Right cardiac atrium (tissue), 5 donors: ENCODE data around the gene CLDN14. TPM values are rescaled to one million over a fixed set of nuclear protein-coding genes. Genes with fewer than 3 reads are reported as not detected.
A peak's percentile ranks its signal among the peaks of the same experiment; 100 is the strongest.
"Not testable (repeated sequence)": the region's sequence is repeated elsewhere in the genome, so short reads cannot be mapped to it uniquely, and the experiment has no call there.

Source experiments
- ATAC-seq, 2 donors: fragments of 200-7000 bp; cut with Tn5 transposase; one replicate each; pipeline versions ENCODE4 v1.8.0 to v1.9.1; 2020; ENCODE audit warnings: moderate library complexity in 2 of 2, mild to moderate bottlenecking in 1 of 2
- DNase-seq, 3 donors: peaks; one replicate each; pipeline ENCODE4 v3.0.0-alpha.2; 2020
- H3K27ac ChIP-seq: one replicate; pipeline ENCODE4 v1.5.1; 2013; ENCODE audit warnings: mild to moderate bottlenecking, low read length, control low read depth, moderate library complexity
- H3K27me3 ChIP-seq: one replicate; pipeline ENCODE4 v1.6.1; 2013; ENCODE audit not compliant: control insufficient read depth, insufficient read depth
- H3K4me1 ChIP-seq: one replicate; pipeline ENCODE4 v1.6.1; 2013; ENCODE audit warnings: low read length; ENCODE audit not compliant: control insufficient read depth, insufficient read depth
- H3K4me3 ChIP-seq: one replicate; pipeline ENCODE4 v1.5.1; 2013; ENCODE audit warnings: low read length, control low read depth
- H3K9me3 ChIP-seq: one replicate; pipeline ENCODE4 v1.6.1; 2013; ENCODE audit warnings: low read length; ENCODE audit not compliant: control insufficient read depth
- WGBS: extraction: QIAGEN DNeasy Blood & Tissue Kit; methylation state at CpG from one replicate; pipeline ENCODE4 v1.1.7; 2013; 5-methylcytosine and 5-hydroxymethylcytosine counted together
- intact Hi-C, 4 donors: fragments of 100-400 bp; cut with DNase I; formaldehyde crosslinking; loops; one replicate each; pipeline versions ENCODE4 v1.11.0 to v1.14.0; 2022 to 2023
- polyA plus RNA-seq: library from polyadenylated mRNA; stranded (reverse); fragments of 200-250 nt; gene quantifications from one replicate; pipeline ENCODE4 v1.2.3, GENCODE V29; 2013
- total RNA-seq, 4 donors: library from RNA; stranded (reverse); fragmentation: NEBNext Ultra II Directional; extraction: Animal tissue kit (Norgen Biotek cat#: 25700); gene quantifications; one replicate each; pipeline ENCODE4 v1.2.1, GENCODE V29; 2021
- donor health status: healthy with polysubstance abuse.
- donor health status: DM: no; HTN: yes; CAD: no.
- donor health status: DM: no; HTN: no; CAD: no.
- donor health status: DM: no; HTN: yes; CAD: no; lungs with severe emphysema.
- donor health status: DM: yes; HTN: yes; CAD: no.

Gene CLDN14
- total and polyA plus RNA-seq, 5 donors: not detected

GRCh38 chr21:36482181-36482580 lies 2.3 kb upstream of the CLDN14 start:
- H3K27ac ChIP-seq: no peak overlapping the region
- 74% methylated on average over 4 of the region's 4 CpGs for WGBS
- no peak overlapping the region for H3K4me3 ChIP-seq
- intact Hi-C loops: no loop called here
- H3K9me3 ChIP-seq: no peaks in the 10 kb centered on the region
- no peaks in the 10 kb centered on the region for H3K27me3 ChIP-seq
- ATAC-seq: no peak
- no peaks in the 10 kb centered on the region for H3K4me1 ChIP-seq
- DNase-seq: no peak

GRCh38 chr21:36481639-36482038 lies 1.7 kb upstream of the CLDN14 start:
- DNase-seq: peak in 1 of 3 donors; percentile 21
- no peaks in the 10 kb centered on the region for H3K9me3 ChIP-seq
- no peaks in the 10 kb centered on the region for H3K4me1 ChIP-seq
- no peaks in the 10 kb centered on the region for H3K27me3 ChIP-seq
- intact Hi-C loops: no loop called here
- no peak for ATAC-seq
- WGBS: 91% methylated on average over 5 of the region's 5 CpGs
- no peak overlapping the region for H3K27ac ChIP-seq
- H3K4me3 ChIP-seq: no peak overlapping the region

GRCh38 chr21:36480618-36481017 lies 696 bp upstream of the CLDN14 start:
- Histone ChIP-seq H3K27me3 (no peaks in the 10 kb centered on the region), H3K27ac (no peak overlapping the region), H3K4me3 (no peak overlapping the region), H3K9me3 (no peaks in the 10 kb centered on the region), H3K4me1 (no peaks in the 10 kb centered on the region)
- DNase-seq (no peak), ATAC-seq (no peak)
- 90% methylated on average over 12 of the region's 12 CpGs for WGBS
- intact Hi-C loops: no loop called here

- ATAC-seq: no peak
- no peak overlapping the region for H3K27ac ChIP-seq
- 43% methylated on average over 7 of the region's 7 CpGs for WGBS
- no peaks in the 10 kb centered on the region for H3K27me3 ChIP-seq
- no peak overlapping the region for H3K4me3 ChIP-seq
- intact Hi-C loops: no loop called here
- peak in 1 of 3 donors; percentile 9 for DNase-seq
- no peaks in the 10 kb centered on the region for H3K9me3 ChIP-seq
- H3K4me1 ChIP-seq: no peaks in the 10 kb centered on the region
Measured at GRCh38 chr21:36478941-36479340, 981 bp downstream of the CLDN14 start.

- H3K4me3 ChIP-seq: no peak overlapping the region
- H3K27me3 ChIP-seq: no peaks in the 10 kb centered on the region
- no peak for ATAC-seq
- intact Hi-C loops: no loop called here
- H3K4me1 ChIP-seq: no peaks in the 10 kb centered on the region
- H3K9me3 ChIP-seq: no peaks in the 10 kb centered on the region
- 40% methylated on average over 6 of the region's 6 CpGs for WGBS
- DNase-seq: peak in 1 of 3 donors; percentile 41
- H3K27ac ChIP-seq: no peak overlapping the region
Measured at GRCh38 chr21:36478207-36478701, 1.7 kb downstream of the CLDN14 start.

GRCh38 chr21:36477559-36477958 lies 2.4 kb downstream of the CLDN14 start:
- ATAC-seq: peak in 1 of 2 donors; percentile 41
- intact Hi-C loops: no loop called here
- peak overlapping the region; percentile 15 for H3K27ac ChIP-seq
- H3K27me3 ChIP-seq: no peaks in the 10 kb centered on the region
- no peaks in the 10 kb centered on the region for H3K9me3 ChIP-seq
- no peaks in the 10 kb centered on the region for H3K4me1 ChIP-seq
- H3K4me3 ChIP-seq: no peak overlapping the region
- DNase-seq: peak in 1 of 3 donors; percentile 34
- WGBS: 48% methylated on average over 7 of the region's 7 CpGs

- Histone ChIP-seq H3K4me3 (no peak overlapping the region), H3K27ac (no peak overlapping the region), H3K4me1 (no peaks in the 10 kb centered on the region), H3K27me3 (no peaks in the 10 kb centered on the region), H3K9me3 (no peaks in the 10 kb centered on the region)
- intact Hi-C loops: no loop called here
- 70% methylated on average over 4 of the region's 4 CpGs for WGBS
- ATAC-seq (no peak), DNase-seq (no peak)
Measured at GRCh38 chr21:36477001-36477400, 2.9 kb downstream of the CLDN14 start.

GRCh38 chr21:36476541-36476940 lies 3.4 kb downstream of the CLDN14 start:
- H3K4me3 ChIP-seq, ATAC-seq, H3K27ac ChIP-seq, H3K9me3 ChIP-seq, DNase-seq, H3K27me3 ChIP-seq, H3K4me1 ChIP-seq, intact Hi-C loops: not testable (repeated sequence)
- WGBS: 87% methylated on average over 5 of the region's 5 CpGs

- Histone ChIP-seq H3K27ac (no peak overlapping the region), H3K4me1 (no peaks in the 10 kb centered on the region), H3K4me3 (no peak overlapping the region), H3K27me3 (no peaks in the 10 kb centered on the region), H3K9me3 (no peaks in the 10 kb centered on the region)
- WGBS: 74% methylated on average over 6 of the region's 6 CpGs
- ATAC-seq (no peak), DNase-seq (peak in 1 of 3 donors; percentile 13)
- intact Hi-C loops: no loop called here
Measured at GRCh38 chr21:36474591-36474990, 5.3 kb downstream of the CLDN14 start.

- H3K4me3 ChIP-seq: no peak overlapping the region
- H3K9me3 ChIP-seq: no peaks in the 10 kb centered on the region
- H3K27me3 ChIP-seq: no peaks in the 10 kb centered on the region
- DNase-seq (no peak), ATAC-seq (no peak)
- 95% methylated on average over 1 of the region's 1 CpG for WGBS
- intact Hi-C loops: no loop called here
- H3K4me1 ChIP-seq: no peaks in the 10 kb centered on the region
- no peak overlapping the region for H3K27ac ChIP-seq
Measured at GRCh38 chr21:36473203-36473602, 6.7 kb downstream of the CLDN14 start.

- Histone ChIP-seq H3K4me1 (no peaks in the 10 kb centered on the region), H3K9me3 (no peaks in the 10 kb centered on the region), H3K4me3 (no peak overlapping the region), H3K27me3 (no peaks in the 10 kb centered on the region), H3K27ac (no peak overlapping the region)
- DNase-seq: no peak
- WGBS: 94% methylated on average over 2 of the region's 2 CpGs
- intact Hi-C loops: no loop called here
- no peak for ATAC-seq
Measured at GRCh38 chr21:36472377-36472776, 7.5 kb downstream of the CLDN14 start.

GRCh38 chr21:36471254-36471723 lies 8.6 kb downstream of the CLDN14 start:
- Histone ChIP-seq H3K9me3 (no peaks in the 10 kb centered on the region), H3K27me3 (no peaks in the 10 kb centered on the region), H3K4me3 (no peak overlapping the region), H3K27ac (no peak overlapping the region), H3K4me1 (no peaks in the 10 kb centered on the region)
- 95% methylated on average over 1 of the region's 1 CpG for WGBS
- ATAC-seq: no peak
- intact Hi-C loops: no loop called here
- no peak for DNase-seq
